Measurements from ENCODE around the gene MMS19. TPM values are rescaled to one million over a fixed set of nuclear protein-coding genes. Genes with fewer than 3 reads are reported as not detected.
A peak's percentile ranks its signal among the peaks of the same experiment; 100 is the strongest.

Gene MMS19
- total and polyA plus RNA-seq, 2 donors from 2014 or later: 49.7 to 56.1 TPM

DNA sequence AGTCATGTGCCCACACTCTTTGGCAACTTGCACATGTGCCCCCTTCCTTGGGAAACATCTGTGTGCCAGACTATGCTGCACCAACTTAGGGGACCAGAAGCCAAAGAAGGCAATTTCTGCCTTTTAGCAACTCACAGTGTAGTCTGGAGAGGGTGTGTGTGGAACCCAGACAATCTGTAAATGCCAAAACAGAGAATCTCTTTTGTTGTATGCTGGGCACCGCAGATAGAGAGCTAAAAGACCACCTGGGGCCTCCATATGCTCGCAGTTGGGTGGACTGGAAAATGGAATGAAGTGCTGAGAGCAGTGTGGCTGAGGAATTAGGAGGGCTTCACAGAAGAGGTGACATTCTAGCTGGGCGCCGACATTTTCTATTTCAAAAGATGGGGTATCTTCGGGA is 26.9 kb upstream of the MMS19 start:
- H3K4me1 ChIP-seq (ENCODE audit: control insufficient read depth in 2 of 3, insufficient read depth in 2 of 3, low read depth in 1 of 3, low read length in 3 of 3): peaks cover 0 to 18% (median 10%) of the 10 kb centered on the region in 3 donors
- no peaks in the 10 kb centered on the region for H3K27me3 ChIP-seq (ENCODE audit: control insufficient read depth, insufficient read depth, low read length)
- H3K36me3 ChIP-seq (ENCODE audit: control insufficient read depth in 2 of 3, insufficient read depth in 3 of 3, low read length in 3 of 3): no peaks in the 10 kb centered on the region
- no peak overlapping the region for H3K9ac ChIP-seq (ENCODE audit: low read length in 3 of 3)
- H3K9me3 ChIP-seq (ENCODE audit: control insufficient read depth in 2 of 3, insufficient read depth in 1 of 3, low read length in 3 of 3): no peaks in the 10 kb centered on the region
- DNase-seq (no peak), FAIRE-seq (no peak)
- TF ChIP-seq, protein P1, sequence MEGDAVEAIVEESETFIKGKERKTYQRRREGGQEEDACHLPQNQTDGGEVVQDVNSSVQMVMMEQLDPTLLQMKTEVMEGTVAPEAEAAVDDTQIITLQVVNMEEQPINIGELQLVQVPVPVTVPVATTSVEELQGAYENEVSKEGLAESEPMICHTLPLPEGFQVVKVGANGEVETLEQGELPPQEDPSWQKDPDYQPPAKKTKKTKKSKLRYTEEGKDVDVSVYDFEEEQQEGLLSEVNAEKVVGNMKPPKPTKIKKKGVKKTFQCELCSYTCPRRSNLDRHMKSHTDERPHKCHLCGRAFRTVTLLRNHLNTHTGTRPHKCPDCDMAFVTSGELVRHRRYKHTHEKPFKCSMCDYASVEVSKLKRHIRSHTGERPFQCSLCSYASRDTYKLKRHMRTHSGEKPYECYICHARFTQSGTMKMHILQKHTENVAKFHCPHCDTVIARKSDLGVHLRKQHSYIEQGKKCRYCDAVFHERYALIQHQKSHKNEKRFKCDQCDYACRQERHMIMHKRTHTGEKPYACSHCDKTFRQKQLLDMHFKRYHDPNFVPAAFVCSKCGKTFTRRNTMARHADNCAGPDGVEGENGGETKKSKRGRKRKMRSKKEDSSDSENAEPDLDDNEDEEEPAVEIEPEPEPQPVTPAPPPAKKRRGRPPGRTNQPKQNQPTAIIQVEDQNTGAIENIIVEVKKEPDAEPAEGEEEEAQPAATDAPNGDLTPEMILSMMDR (IDR thresholded peaks at IDR 0.05; ENCODE audit: borderline replicate concordance, extremely low read depth, insufficient read depth): no peak
- H3K27ac ChIP-seq (ENCODE audit: low read depth in 2 of 2, low read length in 2 of 2): no peak overlapping the region
- H3K4me3 ChIP-seq (ENCODE audit: low read length in 3 of 3): no peak overlapping the region
- intact Hi-C loops (cut with DNase I): no loop called here

DNA sequence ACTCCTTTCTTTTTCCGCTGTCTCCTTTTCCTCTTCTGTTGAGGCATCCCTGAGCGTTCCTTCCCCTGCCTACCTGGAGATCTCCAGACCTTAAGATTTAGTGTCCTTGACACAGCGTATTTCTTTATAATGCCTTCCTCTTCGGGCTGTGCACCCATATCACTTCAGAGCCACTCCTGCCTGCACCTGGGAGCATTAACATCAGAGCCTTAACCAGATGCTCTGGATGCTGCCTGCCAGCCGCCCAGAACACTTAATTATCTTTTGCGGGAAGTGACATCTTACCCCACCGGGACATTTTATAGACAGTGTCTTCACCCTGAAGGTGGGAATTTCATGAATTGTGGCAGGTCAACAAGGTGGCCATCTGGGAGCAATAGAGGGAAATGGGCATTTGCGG is 24.7 kb upstream of the MMS19 start:
- TF ChIP-seq, protein P1 (IDR thresholded peaks at IDR 0.05; ENCODE audit: borderline replicate concordance, extremely low read depth, insufficient read depth): no peak
- H3K9me3 ChIP-seq (ENCODE audit: control insufficient read depth in 2 of 3, insufficient read depth in 1 of 3, low read length in 3 of 3): no peaks in the 10 kb centered on the region
- H3K9ac ChIP-seq (ENCODE audit: low read length in 3 of 3): no peak overlapping the region
- no peak for FAIRE-seq
- no peaks in the 10 kb centered on the region for H3K27me3 ChIP-seq (ENCODE audit: control insufficient read depth, insufficient read depth, low read length)
- H3K36me3 ChIP-seq (ENCODE audit: control insufficient read depth in 2 of 3, insufficient read depth in 3 of 3, low read length in 3 of 3): no peaks in the 10 kb centered on the region
- H3K4me3 ChIP-seq (ENCODE audit: low read length in 3 of 3): no peak overlapping the region
- peaks cover 6 to 20% (median 10%) of the 10 kb centered on the region in 3 donors for H3K4me1 ChIP-seq (ENCODE audit: control insufficient read depth in 2 of 3, insufficient read depth in 2 of 3, low read depth in 1 of 3, low read length in 3 of 3)
- DNase-seq: no peak
- intact Hi-C loops (cut with DNase I): no loop called here
- H3K27ac ChIP-seq (ENCODE audit: low read depth in 2 of 2, low read length in 2 of 2): no peak overlapping the region

DNA sequence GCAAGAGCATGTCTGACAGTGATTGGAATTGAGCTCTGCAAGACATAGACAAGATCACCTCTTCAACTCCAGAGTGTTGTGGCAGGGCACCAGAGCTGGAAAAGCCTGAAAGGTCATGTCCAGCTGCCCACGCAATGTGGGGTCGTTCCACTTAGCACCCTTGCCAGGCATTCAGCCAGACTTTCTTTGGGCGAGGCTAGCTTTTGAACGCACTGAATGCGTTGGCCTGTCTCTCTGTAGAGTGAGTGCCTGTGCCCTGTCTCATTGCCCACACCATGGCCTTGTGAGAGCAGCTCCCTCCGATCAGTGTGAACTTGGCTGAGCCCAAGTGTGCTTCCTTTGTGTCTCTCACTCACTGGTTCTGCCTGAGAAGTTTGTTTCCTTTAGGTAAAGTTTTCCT is 23.8 kb upstream of the MMS19 start:
- H3K9ac ChIP-seq (ENCODE audit: low read length in 3 of 3): peak overlapping the region in 1 of 3 donors; percentile 12
- intact Hi-C loops (cut with DNase I): no loop called here
- peak overlapping the region; percentile 20 to 67 for H3K27ac ChIP-seq (ENCODE audit: low read depth in 2 of 2, low read length in 2 of 2)
- H3K36me3 ChIP-seq (ENCODE audit: control insufficient read depth in 2 of 3, insufficient read depth in 3 of 3, low read length in 3 of 3): no peaks in the 10 kb centered on the region
- no peak overlapping the region for H3K4me3 ChIP-seq (ENCODE audit: low read length in 3 of 3)
- FAIRE-seq (no peak), DNase-seq (no peak)
- TF ChIP-seq, protein P1 (IDR thresholded peaks at IDR 0.05; ENCODE audit: borderline replicate concordance, extremely low read depth, insufficient read depth): no peak
- no peaks in the 10 kb centered on the region for H3K9me3 ChIP-seq (ENCODE audit: control insufficient read depth in 2 of 3, insufficient read depth in 1 of 3, low read length in 3 of 3)
- H3K4me1 ChIP-seq (ENCODE audit: control insufficient read depth in 2 of 3, insufficient read depth in 2 of 3, low read depth in 1 of 3, low read length in 3 of 3): peaks cover 6 to 26% (median 10%) of the 10 kb centered on the region in 3 donors
- H3K27me3 ChIP-seq (ENCODE audit: control insufficient read depth, insufficient read depth, low read length): no peaks in the 10 kb centered on the region
